ENCODE results near the gene TGFBR3L.
A peak's percentile ranks its signal among the peaks of the same experiment; 100 is the strongest.
"Not testable (repeated sequence)": the region's sequence is repeated elsewhere in the genome, so short reads cannot be mapped to it uniquely, and the experiment has no call there.

The TGFBR3L gene

GRCh38 chr19:7879111-7879807 is 35.4 kb upstream of the TGFBR3L start:
- DNase-seq, result no peak

DNA sequence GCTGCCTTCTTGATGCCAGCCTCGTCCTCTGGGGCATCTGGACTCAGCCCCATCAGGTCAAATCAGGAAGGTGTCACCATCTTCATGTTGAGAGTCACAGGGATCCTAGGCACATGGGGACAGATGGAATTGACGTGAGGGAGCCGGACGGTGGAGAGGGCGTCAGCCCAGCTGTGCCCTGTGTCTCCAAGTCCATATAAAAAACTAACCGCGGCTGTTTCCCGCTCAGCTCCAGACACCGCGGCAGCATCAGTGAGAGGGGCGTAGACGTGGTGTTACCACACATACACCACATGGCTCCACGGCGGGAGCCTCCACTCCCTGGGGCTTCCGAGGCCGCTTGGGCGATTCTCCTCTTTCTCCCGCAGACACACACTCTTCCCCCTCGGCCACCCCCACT is 34.8 kb upstream of the TGFBR3L start:
- no peak for DNase-seq

- DNase-seq, result no peak
These were observed 32.7 kb upstream of the TGFBR3L start for GRCh38 chr19:7881910-7882309.

DNA sequence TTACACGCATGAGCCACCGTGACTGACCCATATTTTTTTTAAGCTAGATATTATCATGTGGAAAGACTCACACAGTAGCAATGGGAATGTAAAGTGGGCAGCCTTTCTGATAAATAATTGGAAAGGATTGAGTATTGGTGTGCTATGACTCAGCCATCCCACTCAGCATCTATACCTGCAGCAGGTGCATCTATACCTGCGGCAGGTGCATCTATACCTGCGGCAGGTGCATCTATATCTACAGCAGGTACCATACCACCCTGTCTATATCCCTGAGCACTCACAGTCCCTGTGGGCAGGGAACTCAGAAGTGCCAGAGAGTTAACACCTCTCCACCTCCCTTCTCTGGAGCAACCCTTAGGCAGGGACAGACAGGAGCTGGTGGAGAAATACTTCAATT is 31.5 kb upstream of the TGFBR3L start:
- no peak for DNase-seq

DNA sequence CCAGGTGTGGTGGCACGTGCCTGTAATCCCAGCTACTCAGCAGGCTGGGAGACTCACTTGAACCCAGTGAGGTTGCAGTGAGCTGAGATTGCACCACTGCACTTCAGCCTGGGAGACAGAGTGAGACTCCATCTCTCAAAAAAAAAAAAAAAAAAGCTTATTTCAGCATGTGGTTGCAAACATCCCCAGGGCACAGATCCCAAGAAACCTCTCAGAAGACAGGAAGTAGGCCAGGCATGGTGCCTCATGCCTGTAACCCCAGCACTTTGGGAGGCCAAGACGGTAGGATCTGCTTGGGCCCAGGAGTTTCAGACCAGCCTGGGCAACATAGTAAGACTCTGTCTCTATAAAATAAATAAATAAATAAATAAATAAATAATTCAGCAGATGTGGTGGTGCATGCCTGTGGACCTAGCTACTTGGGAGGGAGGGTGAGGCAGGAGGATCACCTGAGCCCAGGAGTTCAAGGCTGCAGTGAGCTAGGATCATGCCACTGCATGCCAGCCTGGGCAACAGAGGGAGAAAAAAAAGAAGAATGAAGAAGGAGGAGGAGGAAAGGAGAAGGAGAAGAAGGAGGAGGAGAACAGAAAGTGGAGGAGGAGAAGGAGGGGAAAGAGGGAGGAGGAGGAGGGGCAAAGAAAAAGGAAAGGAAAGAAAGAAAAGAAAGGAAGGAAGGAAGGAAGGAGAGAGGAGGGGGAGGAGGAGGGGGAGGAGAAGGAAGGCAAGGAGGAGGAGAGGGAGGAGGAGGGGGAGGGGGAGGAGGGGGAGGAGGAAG is 30.6 kb upstream of the TGFBR3L start:
- no peak for DNase-seq

DNA sequence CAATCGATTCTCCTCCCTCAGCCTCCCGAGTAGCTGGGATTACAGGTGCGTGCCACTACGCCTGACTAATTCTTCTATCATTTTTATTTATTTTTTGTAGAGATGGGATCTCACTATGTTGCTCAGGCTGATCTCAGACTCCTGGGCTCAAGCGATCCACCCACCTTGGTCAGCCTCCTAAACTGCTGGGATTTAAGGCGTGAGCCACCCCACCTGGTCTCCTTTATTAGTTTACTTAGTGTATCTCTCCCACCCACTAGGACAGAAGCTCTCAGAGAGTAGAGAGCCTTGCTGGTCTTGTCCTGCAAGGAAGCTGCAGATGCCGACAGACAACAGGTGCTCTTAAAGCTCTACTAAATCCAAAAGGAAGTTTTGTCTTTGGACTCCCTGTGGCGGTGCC is 28.8 kb upstream of the TGFBR3L start:
- no peak for DNase-seq

- DNase-seq, result no peak
These were observed 27.1 kb upstream of the TGFBR3L start for GRCh38 chr19:7887408-7888144.

DNA sequence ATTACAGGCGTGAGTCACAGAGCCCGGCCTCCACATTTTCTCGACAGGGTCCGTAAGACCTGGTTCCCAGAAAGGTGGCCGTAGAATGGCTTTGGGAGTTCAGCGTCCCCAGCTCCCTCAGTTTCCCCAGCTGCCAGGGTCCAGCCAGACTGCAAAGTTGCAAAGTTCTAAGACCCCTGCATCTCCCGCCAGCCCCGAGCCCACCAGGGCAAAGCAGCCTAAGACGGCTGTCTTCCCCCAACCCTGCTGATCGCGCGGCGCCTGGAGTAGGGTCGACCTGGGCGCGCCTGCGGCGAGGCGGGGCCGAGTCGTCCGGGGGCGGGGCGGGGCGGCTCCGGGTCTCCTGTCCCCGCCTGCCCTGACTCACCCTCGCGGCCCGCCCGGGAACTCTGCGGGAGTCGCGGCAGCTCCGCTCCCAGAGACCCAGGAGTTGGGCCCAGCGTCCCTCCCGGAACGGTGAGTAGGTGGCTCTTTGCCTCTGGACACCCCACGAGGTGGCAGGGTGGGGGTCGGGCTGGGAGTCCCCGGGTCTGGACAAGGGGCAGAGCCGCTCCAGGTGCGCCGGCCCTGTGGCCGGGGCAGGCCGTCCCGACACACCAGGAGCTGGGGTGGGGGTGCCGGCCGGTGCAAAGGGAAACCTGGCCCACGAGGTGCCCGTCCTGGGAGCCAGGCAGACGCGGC is 26.3 kb upstream of the TGFBR3L start, which contains the start of gene LRRC8E:
Gene LRRC8E, plus strand, starts transcription at position 366 of the 681 bp plus-strand sequence. CDS start 7,094 bp downstream, outside the sequence.
- DNase-seq, result no peak

DNA sequence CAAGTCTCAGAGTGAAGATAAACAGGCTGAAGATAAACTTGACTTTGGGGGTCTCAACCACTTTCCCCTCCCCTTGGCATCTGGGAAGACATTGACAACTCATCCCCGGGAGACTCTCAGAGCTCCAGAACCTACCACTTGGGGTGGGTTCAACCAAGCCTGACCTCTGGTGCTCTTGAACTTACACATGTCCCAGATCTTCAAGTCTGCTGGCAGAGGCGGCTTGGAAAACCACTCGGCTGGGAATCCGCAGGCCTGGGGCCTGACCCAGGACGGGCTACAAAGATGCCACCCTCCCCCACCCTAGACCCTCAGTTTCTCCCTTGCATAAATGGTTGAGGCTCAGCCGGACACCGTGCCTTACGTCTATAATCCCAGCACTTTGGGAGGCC is 25.8 kb upstream of the TGFBR3L start:
- DNase-seq, result no peak

DNA sequence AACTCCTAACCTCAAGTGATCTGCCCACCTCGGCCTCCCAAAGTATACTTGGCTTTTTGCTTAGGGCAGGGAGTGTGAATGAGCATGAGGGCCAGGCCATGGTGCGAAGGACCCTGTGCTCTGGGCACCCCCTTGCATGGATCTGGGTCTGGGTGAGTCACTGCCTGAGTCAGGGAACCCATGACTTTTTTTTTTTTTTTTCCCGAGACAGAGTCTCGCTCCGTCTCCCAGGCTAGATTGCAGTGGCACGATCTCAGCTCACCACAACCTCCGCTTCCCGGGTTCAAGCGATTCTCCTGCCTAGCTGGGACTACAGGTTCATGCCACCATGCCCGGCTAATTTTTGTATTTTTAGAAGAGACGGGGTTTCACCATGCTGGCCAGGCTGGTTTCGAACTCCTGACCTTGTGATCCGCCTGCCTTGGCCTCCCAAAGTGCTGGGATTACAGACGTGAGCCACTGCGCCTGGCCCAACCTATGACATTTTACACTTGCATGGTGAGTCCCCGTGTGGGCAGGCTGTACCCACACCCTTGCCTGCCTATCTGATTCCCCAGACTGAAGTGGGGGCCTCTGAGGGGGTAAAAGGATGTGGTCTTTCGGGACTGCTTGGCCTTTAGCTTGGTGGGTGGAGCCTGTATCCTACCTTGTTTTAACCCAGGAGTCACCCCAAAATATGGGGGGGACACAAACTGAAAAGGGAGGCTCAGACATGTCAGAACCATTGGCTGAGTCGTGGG is 21.1 kb upstream of the TGFBR3L start:
- not testable (repeated sequence) for DNase-seq

GRCh38 chr19:7894612-7895309 is 19.9 kb upstream of the TGFBR3L start:
- DNase-seq, result no peak

DNA sequence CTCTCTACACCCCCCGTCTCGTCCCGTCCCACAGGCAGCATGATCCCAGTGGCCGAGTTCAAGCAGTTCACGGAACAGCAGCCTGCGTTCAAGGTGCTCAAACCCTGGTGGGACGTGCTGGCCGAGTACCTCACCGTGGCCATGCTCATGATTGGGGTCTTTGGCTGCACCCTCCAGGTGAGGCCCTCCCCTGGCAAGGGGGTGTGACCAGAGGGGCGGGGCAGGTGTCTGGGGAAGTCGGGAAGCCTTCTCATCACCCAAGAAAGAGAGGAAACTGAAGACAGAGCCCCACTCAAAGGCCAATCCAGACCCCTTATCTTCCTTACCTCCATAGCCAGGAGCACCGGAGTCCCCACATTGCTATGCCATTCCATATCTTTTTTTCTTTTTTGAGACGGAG is 19.1 kb upstream of the TGFBR3L start:
- no peak for DNase-seq

DNA sequence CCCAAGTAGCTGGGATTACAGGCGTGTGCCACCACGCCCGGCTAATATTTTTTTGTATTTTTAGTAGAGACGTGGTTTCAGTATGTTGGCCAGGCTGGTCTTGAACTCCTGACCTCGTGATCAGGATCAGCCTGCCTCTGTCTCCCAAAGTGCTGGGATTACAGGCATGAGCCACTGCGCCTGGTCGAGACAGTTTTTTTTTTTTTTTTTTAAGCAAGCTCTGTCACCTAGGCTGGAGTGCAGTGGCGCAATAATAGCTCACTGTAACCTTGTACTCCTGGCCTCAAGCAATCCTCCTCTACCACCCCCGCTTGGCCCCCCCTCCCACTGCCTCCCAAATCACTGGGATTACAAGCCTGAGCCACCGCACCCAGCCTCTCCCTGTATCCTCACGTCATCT is 17.3 kb upstream of the TGFBR3L start:
- no peak for DNase-seq

DNA sequence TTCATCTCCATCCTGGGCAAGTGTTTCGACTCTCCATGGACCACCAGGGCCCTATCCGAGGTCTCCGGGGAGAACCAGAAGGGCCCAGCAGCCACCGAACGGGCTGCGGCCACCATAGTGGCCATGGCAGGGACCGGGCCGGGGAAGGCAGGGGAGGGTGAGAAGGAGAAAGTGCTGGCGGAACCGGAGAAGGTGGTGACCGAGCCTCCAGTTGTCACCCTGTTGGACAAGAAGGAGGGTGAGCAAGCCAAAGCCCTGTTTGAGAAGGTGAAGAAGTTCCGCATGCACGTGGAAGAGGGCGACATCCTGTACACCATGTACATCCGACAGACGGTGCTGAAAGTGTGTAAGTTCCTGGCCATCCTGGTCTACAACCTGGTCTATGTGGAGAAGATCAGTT is 15.7 kb upstream of the TGFBR3L start:
- DNase-seq, result no peak

GRCh38 chr19:7899751-7900378 is 14.8 kb upstream of the TGFBR3L start:
- DNase-seq, result no peak

DNA sequence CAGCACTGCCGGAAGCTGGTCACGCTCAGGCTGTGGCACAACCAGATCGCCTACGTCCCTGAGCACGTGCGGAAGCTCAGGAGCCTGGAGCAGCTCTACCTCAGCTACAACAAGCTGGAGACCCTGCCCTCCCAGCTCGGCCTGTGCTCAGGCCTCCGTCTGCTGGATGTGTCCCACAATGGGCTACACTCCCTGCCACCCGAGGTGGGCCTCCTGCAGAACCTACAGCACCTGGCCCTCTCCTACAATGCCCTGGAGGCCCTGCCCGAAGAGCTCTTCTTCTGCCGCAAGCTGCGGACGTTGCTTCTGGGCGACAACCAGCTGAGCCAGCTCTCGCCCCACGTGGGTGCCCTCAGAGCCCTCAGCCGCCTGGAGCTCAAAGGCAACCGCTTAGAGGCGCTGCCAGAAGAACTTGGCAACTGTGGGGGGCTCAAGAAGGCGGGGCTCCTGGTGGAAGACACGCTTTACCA is 14.2 kb upstream of the TGFBR3L start:
- DNase-seq, result no peak

GRCh38 chr19:7900931-7901330 is 13.7 kb upstream of the TGFBR3L start:
- no peak for DNase-seq

GRCh38 chr19:7901337-7901736 is 13.3 kb upstream of the TGFBR3L start:
- DNase-seq, result no peak

GRCh38 chr19:7902796-7903243 is 11.8 kb upstream of the TGFBR3L start:
- DNase-seq, result no peak

DNA sequence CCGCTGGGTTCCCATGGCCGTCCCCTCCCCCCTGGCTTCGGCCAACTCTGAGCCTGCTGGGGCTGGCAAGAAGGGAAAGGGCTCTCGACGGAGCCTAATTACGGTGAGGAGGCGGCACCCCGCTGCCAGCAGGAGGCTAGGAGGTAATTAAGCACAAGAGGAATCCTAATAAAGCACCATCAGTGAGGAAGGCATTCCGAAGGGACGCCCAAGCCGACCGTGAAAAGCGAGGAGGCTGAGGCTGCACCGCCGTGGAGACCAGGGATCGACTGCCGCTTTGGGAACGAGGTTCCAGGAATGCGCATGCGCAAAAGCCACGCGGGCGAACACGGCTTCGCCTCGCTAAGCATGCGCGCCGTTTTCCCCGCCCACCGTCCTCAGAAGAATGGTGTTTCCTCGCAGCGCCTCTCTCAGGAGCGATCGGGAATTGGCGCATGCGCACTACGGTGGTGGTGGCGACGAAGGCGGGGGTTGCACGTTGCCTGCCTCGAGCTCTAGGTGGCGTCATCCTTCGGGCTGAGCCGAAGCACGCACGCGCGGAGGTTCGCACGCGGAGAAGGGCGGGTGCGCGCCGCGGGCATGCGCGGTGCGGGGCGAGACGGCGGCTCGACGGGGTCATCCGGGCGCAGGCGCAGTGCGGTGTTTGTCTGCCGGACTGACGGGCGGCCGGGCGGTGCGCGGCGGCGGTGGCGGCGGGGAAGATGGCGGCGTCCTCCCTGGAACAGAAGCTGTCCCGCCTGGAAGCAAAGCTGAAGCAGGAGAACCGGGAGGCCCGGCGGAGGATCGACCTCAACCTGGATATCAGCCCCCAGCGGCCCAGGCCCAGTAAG is 11.2 kb upstream of the TGFBR3L start, which contains the start of gene MAP2K7:
Gene MAP2K7, plus strand, starts transcription at position 634 of the 830 bp plus-strand sequence. Its CDS starts 68 bp downstream, at position 702.
- DNase-seq, result peak; percentile 99

Data from right kidney (tissue), 1 donor.